Lower leg skin (tissue), 4 donors: Measurements from ENCODE around the gene KRT35. TPM values are rescaled to one million over a fixed set of nuclear protein-coding genes. Genes with fewer than 3 reads are reported as not detected.

Source experiments
- DNase-seq, 2 donors: peaks; one replicate each; pipeline ENCODE4 v3.0.0-alpha.2; 2019; ENCODE audit warnings: low spot score in 2 of 2
- H3K4me3 ChIP-seq: fragments of 200-600 bp; sonication (generic); 2 replicates; pipeline ENCODE4 v1.5.1; 2017; ENCODE audit warnings: mild to moderate bottlenecking, low read depth; ENCODE audit not compliant: poor library complexity, severe bottlenecking
- POLR2A ChIP-seq, 2 donors: fragments of 450-650 bp; IDR thresholded peaks; one replicate each; pipeline ENCODE4 v1.6.1; 2016 to 2017; ENCODE audit warnings: antibody characterized with exemption in 2 of 2, mild to moderate bottlenecking in 1 of 2, moderate library complexity in 1 of 2
- WGBS, 2 donors: methylation state at CpG; one replicate each; pipeline ENCODE4 v1.1.5; 2018; 5-methylcytosine and 5-hydroxymethylcytosine counted together
- intact Hi-C: fragments of 100-400 bp; cut with DNase I; formaldehyde crosslinking; loops from one replicate; pipeline ENCODE4 v1.15.0; 2023; ENCODE audit warnings: low total_unique reads
- total RNA-seq, 4 donors: library from RNA; depleted of rRNA; stranded (reverse); fragments of >200 nt; gene quantifications; one replicate each; pipeline ENCODE4 v1.1.0, GENCODE V29; 2016
- TF ChIP-seq, protein P1 (sequence below), 3 donors: fragments of 450-650 bp; IDR thresholded peaks; one replicate each; pipeline ENCODE4 v1.5.1; 2016; ENCODE audit warnings: antibody characterized with exemption in 3 of 3, mild to moderate bottlenecking in 3 of 3, moderate library complexity in 2 of 3

KRT35 gene
- total RNA-seq, 4 donors from 2014 or later = 0.84 TPM; not detected in 3

DNA sequence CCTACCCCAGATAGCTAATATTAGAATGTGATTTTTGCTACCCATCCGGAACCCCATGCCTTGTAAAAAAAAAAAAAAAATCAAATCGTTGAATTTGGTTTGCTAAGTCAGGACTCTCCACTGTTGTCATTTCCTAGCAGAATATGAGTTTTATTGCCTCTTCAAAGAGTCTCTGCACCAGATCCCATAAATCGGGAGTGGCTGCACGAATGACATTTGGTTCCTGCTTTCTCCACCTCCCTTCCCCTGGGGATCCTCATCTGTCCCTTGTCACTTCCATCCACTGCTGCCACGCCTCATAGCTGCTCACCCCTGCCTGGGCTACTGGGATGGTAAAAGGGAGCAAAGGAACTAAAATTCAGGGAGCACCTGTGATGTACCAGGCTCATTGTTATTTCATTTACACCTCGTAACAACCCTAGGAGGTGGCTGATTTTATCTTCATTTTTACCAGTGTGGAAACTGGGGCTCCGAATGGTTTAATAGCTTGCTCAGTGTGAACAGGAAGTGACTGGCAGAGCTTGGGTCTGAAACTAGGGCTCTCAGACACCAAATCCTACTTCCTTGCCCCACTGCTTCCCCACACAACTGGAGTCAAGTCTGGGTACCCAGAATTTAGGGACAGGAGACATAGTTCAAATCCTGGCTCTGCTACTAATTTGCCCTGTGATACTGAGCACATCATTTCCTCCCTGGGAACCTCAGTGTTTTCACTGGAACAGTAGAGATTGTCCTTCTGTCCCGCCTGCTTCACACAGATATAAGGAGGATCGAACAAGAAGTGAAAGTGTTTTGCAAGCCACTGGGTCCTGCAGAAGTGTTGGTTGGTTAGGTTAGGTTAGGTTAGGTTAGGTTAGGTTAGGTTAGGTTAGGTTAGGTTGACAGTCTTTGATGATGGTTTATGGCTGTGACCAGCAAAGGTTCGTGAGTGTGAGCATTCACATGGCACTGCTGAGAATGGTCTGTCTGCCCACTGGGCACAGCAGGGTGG lies 9.3 kb upstream of the KRT35 start:
- H3K4me3 ChIP-seq = no peak overlapping the region
- TF ChIP-seq, protein P1, sequence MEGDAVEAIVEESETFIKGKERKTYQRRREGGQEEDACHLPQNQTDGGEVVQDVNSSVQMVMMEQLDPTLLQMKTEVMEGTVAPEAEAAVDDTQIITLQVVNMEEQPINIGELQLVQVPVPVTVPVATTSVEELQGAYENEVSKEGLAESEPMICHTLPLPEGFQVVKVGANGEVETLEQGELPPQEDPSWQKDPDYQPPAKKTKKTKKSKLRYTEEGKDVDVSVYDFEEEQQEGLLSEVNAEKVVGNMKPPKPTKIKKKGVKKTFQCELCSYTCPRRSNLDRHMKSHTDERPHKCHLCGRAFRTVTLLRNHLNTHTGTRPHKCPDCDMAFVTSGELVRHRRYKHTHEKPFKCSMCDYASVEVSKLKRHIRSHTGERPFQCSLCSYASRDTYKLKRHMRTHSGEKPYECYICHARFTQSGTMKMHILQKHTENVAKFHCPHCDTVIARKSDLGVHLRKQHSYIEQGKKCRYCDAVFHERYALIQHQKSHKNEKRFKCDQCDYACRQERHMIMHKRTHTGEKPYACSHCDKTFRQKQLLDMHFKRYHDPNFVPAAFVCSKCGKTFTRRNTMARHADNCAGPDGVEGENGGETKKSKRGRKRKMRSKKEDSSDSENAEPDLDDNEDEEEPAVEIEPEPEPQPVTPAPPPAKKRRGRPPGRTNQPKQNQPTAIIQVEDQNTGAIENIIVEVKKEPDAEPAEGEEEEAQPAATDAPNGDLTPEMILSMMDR (IDR thresholded peaks at IDR 0.05) = no peak
- no peak for TF ChIP-seq POLR2A (IDR thresholded peaks at IDR 0.05)
- no peak for DNase-seq
- intact Hi-C loops = no loop called here
- 67 to 75% methylated on average over 10 of the region's 10 CpGs for WGBS, 2 donors

- WGBS, 2 donors = 90 to 95% methylated on average over 10 to 12 of the region's 12 CpGs
- DNase-seq = no peak
- H3K4me3 ChIP-seq = no peak within 1 kb of the TSS
- intact Hi-C loops = no loop called here
- TF ChIP-seq, protein P1 (IDR thresholded peaks at IDR 0.05) = no peak
- TF ChIP-seq POLR2A (IDR thresholded peaks at IDR 0.05) = no peak
Measured at GRCh38 chr17:41489531-41489930, 8.6 kb upstream of the KRT35 start, which contains the start of gene KRT36. Gene KRT36 (minus strand): TSS chr17:41489910. CDS start chr17:41489864, 46 bp downstream.

GRCh38 chr17:41486809-41487530 lies 6.0 kb upstream of the KRT35 start:
- no peak overlapping the region for H3K4me3 ChIP-seq
- WGBS, 2 donors = 71 to 83% methylated on average over 25 to 29 of the region's 29 CpGs
- intact Hi-C loops = no loop called here
- DNase-seq = no peak
- TF ChIP-seq, protein P1 (IDR thresholded peaks at IDR 0.05) = no peak
- no peak for TF ChIP-seq POLR2A (IDR thresholded peaks at IDR 0.05)

DNA sequence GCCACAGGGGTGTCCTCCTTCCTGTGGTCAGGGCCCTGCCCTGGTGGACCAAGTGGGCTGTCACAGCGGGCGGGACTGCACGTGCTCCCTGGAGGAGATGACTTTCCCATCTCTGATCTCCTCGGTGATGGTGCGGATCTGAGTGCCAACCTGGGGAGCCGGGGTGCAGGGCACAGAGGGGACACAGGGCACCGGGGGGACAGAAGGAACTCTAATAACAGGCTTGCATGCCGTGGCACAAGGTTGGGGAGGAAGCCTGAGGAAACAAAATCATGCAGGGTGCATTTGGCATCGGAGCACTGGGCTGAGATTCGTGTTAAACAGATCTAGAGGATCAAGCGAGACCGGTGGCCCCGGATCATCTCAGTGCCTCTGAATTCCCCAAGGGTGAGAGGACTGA lies 5.4 kb upstream of the KRT35 start:
- H3K4me3 ChIP-seq = no peak overlapping the region
- intact Hi-C loops = no loop called here
- DNase-seq = no peak
- no peak for TF ChIP-seq POLR2A (IDR thresholded peaks at IDR 0.05)
- TF ChIP-seq, protein P1 (IDR thresholded peaks at IDR 0.05) = no peak
- WGBS, 2 donors = 93 to 94% methylated on average over 13 of the region's 13 CpGs

DNA sequence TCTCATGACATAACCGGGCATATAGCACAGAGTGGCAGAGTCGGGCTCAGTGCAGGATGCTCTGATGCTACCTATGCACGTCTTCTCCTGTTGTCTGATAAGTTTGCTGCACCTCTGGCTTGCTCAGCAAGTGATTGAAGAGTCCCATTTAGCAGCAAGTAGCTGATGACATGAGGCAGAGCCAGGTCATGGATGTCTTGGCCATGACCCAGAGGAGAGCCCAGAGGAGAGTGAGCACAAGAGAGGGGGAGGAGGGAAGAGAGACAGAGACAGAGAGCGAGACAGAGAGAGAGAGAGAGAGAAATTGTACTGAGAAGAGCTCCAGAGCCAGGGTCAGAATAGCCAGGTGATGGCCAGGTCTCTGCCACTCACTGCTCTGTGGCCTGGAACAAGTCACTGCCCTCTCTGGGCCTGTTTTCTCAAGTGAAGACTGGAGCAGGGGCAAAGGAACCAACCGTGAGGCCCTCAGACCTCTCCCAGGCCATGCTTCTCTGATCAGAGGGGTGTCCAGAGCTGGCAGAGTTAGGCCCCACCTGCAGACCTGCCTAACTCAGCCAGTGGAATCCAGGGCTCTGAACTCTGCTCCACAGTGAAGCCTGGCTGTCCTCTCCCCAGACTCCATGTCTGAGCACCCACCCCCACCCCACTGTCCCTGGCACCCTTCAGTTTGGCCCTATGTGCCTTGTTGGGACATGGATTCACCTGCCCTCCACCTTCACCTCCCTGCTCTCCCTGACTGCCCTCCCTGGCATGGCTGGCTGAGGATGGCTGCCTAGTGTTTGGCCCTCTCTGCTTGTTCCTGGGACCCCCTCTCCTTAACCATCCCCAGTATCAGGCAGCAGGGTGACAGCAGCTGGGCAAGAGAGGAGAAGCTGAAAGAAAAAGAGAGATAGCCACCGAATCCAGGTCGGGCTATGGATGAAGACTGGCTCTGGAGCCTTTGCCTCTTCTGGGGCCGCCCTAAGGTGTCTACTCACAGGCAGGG lies 4.3 kb upstream of the KRT35 start:
- intact Hi-C loops = no loop called here
- TF ChIP-seq, protein P1 (IDR thresholded peaks at IDR 0.05) = no peak
- no peak for TF ChIP-seq POLR2A (IDR thresholded peaks at IDR 0.05)
- 87 to 90% methylated on average over 8 of the region's 8 CpGs for WGBS, 2 donors
- H3K4me3 ChIP-seq = no peak overlapping the region
- DNase-seq = no peak
